ENCODE results near the gene CABLES1.

- TF ChIP-seq BHLHE40 (IDR thresholded peaks at IDR 0.05; ENCODE audit: borderline replicate concordance) (no peak), ELF4 (IDR thresholded peaks at IDR 0.05) (no peak), FOXM1 (IDR thresholded peaks at IDR 0.05; ENCODE audit: borderline replicate concordance) (no peak), PKNOX1 (IDR thresholded peaks at IDR 0.05) (no peak), SP1 (IDR thresholded peaks at IDR 0.05) (no peak), SUZ12 (IDR thresholded peaks at IDR 0.05) (no peak), LEF1 (IDR thresholded peaks at IDR 0.05; ENCODE audit: borderline replicate concordance) (no peak), FOXA1 (IDR thresholded peaks at IDR 0.05) (no peak), TARDBP (IDR thresholded peaks at IDR 0.05) (no peak), ZNF384 (IDR thresholded peaks at IDR 0.05) (no peak), NFRKB (IDR thresholded peaks at IDR 0.05) (no peak)
Observed at GRCh38 chr18:23137097-23137635, 1.9 kb downstream of the CABLES1 start.
